Neural cell (in vitro differentiated cells): ENCODE results near the gene ATG7. TPM values are rescaled to one million over a fixed set of nuclear protein-coding genes. Genes with fewer than 3 reads are reported as not detected.
A peak's percentile ranks its signal among the peaks of the same experiment; 100 is the strongest.
"Not testable (repeated sequence)": the region's sequence is repeated elsewhere in the genome, so short reads cannot be mapped to it uniquely, and the experiment has no call there.

ENCODE experiments used
- H2AFZ ChIP-seq: fragments of 200-600, 300-800 bp; sonication (generic), shearing (Covaris generic); 2 replicates; pipeline ENCODE4 v1.6.0; 2014; ENCODE audit warnings: low read depth, mild to moderate bottlenecking, antibody characterized with exemption, low read length, moderate library complexity
- H3F3A ChIP-seq: fragments of 200-600 bp; shearing (Covaris generic); 2 replicates; pipeline ENCODE4 v1.6.1; 2016; ENCODE audit warnings: mild to moderate bottlenecking, moderate library complexity, mixed read lengths, antibody characterized with exemption, low read length; ENCODE audit not compliant: insufficient read depth, poor library complexity, severe bottlenecking
- H3K27ac ChIP-seq: fragments of 200-600, 300-800 bp; sonication (generic), shearing (Covaris generic); 2 replicates; pipeline ENCODE4 v1.5.1; 2014; ENCODE audit warnings: mild to moderate bottlenecking, low read length, moderate library complexity
- H3K27me3 ChIP-seq: fragments of 300-800, 200-600 bp; sonication (generic), shearing (Covaris generic); 2 replicates; pipeline ENCODE4 v1.6.0; 2014; ENCODE audit warnings: mild to moderate bottlenecking, low read depth, low read length, moderate library complexity; ENCODE audit not compliant: insufficient read depth
- H3K36me3 ChIP-seq: fragments of 300-800, 200-600 bp; sonication (generic), shearing (Covaris generic); 2 replicates; pipeline ENCODE4 v1.5.1; 2014; ENCODE audit warnings: mild to moderate bottlenecking, antibody characterized with exemption, low read length, moderate library complexity; ENCODE audit not compliant: insufficient read depth
- H3K4me2 ChIP-seq: fragments of 300-800, 200-600 bp; sonication (generic), shearing (Covaris generic); 2 replicates; pipeline ENCODE4 v1.6.0; 2014; ENCODE audit warnings: mild to moderate bottlenecking, low read length
- H3K4me3 ChIP-seq: fragments of 300-800, 200-600 bp; sonication (generic), shearing (Covaris generic); 2 replicates; pipeline ENCODE4 v1.5.1; 2014; ENCODE audit warnings: mild to moderate bottlenecking, low read length, moderate library complexity
- H3K79me2 ChIP-seq: fragments of 200-600 bp; shearing (Covaris generic); replicated peaks from 2 replicates; pipeline ENCODE4 v1.6.0; 2014; ENCODE audit warnings: mild to moderate bottlenecking, low read length, moderate library complexity; ENCODE audit not compliant: insufficient read depth
- H3K9ac ChIP-seq: fragments of 300-800, 200-600 bp; sonication (generic), shearing (Covaris generic); 2 replicates; pipeline ENCODE4 v1.6.1; 2016; ENCODE audit warnings: mild to moderate bottlenecking, low read length, mixed read lengths
- H3K9me2 ChIP-seq: fragments of 200-600 bp; shearing (Covaris generic); 2 replicates; pipeline ENCODE4 v1.6.1; 2016; ENCODE audit warnings: mild to moderate bottlenecking, low read length, mixed read lengths; ENCODE audit not compliant: insufficient read depth
- H3K9me3 ChIP-seq: fragments of 200-600, 300-800 bp; sonication (generic), shearing (Covaris generic); 2 replicates; pipeline ENCODE4 v1.6.1; 2016; ENCODE audit warnings: mild to moderate bottlenecking, mixed run types, low read length, moderate library complexity, mixed read lengths
- H4K20me1 ChIP-seq: fragments of 200-600 bp; shearing (Covaris generic); 2 replicates; pipeline ENCODE4 v1.6.1; 2016; ENCODE audit warnings: mild to moderate bottlenecking, mixed run types; ENCODE audit not compliant: insufficient read depth
- EP300 ChIP-seq: fragments of 450-650 bp; conservative IDR thresholded peaks from 2 replicates; pipeline ENCODE4 v1.6.1; 2014; ENCODE audit warnings: antibody characterized with exemption, mild to moderate bottlenecking, moderate library complexity; ENCODE audit not compliant: poor library complexity, severe bottlenecking
- EZH2 ChIP-seq: fragments of 200-600, 300-800 bp; shearing (Covaris generic), sonication (generic); IDR thresholded peaks from 2 replicates; pipeline ENCODE4 v1.6.1; 2014; ENCODE audit warnings: antibody characterized with exemption, low read length, borderline replicate concordance, mild to moderate bottlenecking; ENCODE audit not compliant: insufficient read depth, poor library complexity, severe bottlenecking
- MXI1 ChIP-seq: fragments of 450-650 bp; conservative IDR thresholded peaks from 2 replicates; pipeline ENCODE4 v1.6.1; 2014; ENCODE audit warnings: antibody characterized with exemption, mild to moderate bottlenecking; ENCODE audit not compliant: poor library complexity, severe bottlenecking
- POLR2AphosphoS5 ChIP-seq: IDR thresholded peaks from 2 replicates; pipeline ENCODE4 v1.6.1; 2012
- RAD21 ChIP-seq: fragments of 450-650 bp; conservative IDR thresholded peaks from 2 replicates; pipeline ENCODE4 v1.6.1; 2014; ENCODE audit warnings: antibody characterized with exemption, mild to moderate bottlenecking, moderate library complexity
- TAF1 ChIP-seq: IDR thresholded peaks from 2 replicates; pipeline ENCODE4 v1.6.1; 2012; ENCODE audit warnings: low read depth
- polyA plus RNA-seq: library from polyadenylated mRNA; depleted of rRNA; stranded (reverse); fragments of >200 nt; gene quantifications from 2 replicates; pipeline ENCODE4 v1.2.3, GENCODE V29; 2014
- TF ChIP-seq, protein P1 (sequence below): IDR thresholded peaks from 2 replicates; pipeline ENCODE4 v1.6.1; 2012; ENCODE audit warnings: borderline replicate concordance
- TF ChIP-seq, protein P2 (sequence below): fragments of 450-650 bp; IDR thresholded peaks from 2 replicates; pipeline ENCODE4 v1.5.1; 2014; ENCODE audit warnings: antibody characterized with exemption, mild to moderate bottlenecking, moderate library complexity; ENCODE audit not compliant: poor library complexity, severe bottlenecking

The ATG7 gene
- polyA plus RNA-seq, 1 donor from 2014 or later = 28.8 TPM

DNA sequence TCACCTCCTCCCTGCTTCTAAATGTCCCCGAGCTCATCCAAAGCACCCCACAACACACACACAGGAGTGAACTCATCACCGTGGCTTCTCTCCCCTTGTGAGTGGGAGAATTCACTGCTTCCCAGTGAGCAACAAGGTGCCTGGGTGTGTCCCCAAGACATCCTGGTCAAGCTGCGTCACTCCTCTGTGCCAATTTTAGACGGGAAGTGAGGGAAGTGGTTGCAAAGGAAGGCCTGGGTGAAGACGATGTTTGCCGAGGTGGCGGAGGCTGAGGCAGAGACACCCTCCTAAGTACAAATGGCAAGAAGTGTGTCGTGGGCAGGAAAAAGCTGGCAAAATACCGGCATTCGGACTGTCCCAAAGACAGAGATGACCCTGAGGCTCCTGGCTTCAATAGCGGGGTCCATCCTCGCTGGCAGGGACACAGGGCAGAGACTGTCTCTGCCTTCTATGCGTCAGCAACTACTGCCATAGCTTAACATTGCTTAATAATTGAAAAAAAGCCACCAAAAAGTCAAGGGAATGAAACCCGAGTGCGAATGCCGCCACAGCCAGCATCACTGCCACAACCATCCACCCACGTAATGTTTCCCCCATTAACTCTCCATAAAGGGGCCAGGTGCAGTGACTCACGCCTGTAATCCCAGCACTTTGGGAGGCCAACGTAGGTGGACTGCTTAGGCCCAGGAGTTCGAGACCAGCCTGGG, 298.7 kb downstream of the ATG7 start:
- Histone ChIP-seq H3K9ac (no peak overlapping the region), H3K4me2 (no peak overlapping the region), H3K27me3 (no peaks in the 10 kb centered on the region), H3K9me2 (no peaks in the 10 kb centered on the region), H3K9me3 (no peaks in the 10 kb centered on the region), H3F3A (no peaks in the 10 kb centered on the region), H4K20me1 (no peaks in the 10 kb centered on the region), H2AFZ (no peak overlapping the region), H3K4me3 (no peak overlapping the region), H3K27ac (no peak overlapping the region), H3K79me2 (peaks cover 15% of the 10 kb centered on the region), H3K36me3 (peaks cover 4% of the 10 kb centered on the region)
- TF ChIP-seq RAD21 = no peak
- no peak for TF ChIP-seq MXI1

DNA sequence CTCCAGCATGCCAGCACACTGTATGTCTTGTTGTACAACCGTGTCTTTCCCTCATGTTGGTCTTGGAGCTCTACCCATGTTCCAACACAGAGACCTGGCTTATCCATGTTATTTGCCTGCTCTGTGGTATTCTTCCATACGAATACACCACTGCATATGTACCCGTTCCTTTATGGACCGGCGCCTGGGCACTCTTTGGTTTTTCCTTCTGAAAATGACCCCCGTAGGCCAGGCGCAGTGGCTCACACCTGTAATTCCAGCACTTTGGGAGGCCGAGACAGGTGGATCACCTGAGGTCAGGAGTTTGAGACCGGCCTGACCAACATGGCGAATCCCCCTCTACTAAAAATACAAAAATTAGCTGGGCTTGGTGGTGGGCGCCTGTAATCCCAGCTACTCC, 300.5 kb downstream of the ATG7 start:
- H3K36me3 ChIP-seq, H4K20me1 ChIP-seq, H3K9me3 ChIP-seq, H3F3A ChIP-seq, H3K4me2 ChIP-seq, H3K27me3 ChIP-seq, H3K4me3 ChIP-seq, H3K9me2 ChIP-seq, H3K9ac ChIP-seq, H3K27ac ChIP-seq, H2AFZ ChIP-seq: not testable (repeated sequence)
- peaks cover 24% of the 10 kb centered on the region for H3K79me2 ChIP-seq

DNA sequence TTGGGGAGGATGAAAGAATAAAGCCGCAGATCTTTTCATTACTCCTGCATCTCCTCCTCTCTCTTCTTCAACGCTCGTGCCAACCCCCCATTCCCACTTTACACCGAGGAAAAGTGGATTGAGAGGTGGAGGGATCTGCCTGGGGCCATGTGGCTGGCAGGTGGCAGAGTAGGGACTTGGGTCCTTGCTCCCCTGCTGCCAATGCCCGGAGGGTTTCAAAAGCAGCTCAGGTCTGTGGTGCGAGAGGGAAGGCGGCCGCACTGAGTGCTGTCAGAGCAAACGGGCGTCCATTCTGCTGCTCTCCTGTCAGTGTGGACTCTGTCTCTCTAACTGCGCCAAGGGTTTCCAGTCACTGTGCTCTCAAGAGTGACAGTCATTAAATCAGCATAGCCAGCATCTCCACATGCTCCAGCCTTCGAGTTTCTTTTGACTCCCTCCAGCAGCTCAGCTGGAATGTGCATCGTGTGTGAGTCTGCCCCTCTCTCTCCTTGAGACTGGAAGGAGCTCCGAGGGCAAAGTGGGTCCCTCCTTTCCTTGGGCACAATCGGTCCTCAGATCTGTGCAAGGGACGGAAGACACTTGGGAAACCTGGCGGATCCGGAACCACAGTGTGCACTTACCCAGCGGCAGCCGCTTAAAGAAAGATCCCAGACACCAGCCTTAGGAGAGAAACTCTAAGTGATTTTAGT, 302.9 kb downstream of the ATG7 start:
- Histone ChIP-seq H4K20me1 (no peaks in the 10 kb centered on the region), H3K4me3 (no peak overlapping the region), H3K9me3 (no peaks in the 10 kb centered on the region), H3K27me3 (no peaks in the 10 kb centered on the region), H3F3A (no peaks in the 10 kb centered on the region), H3K36me3 (no peaks in the 10 kb centered on the region), H3K9me2 (no peaks in the 10 kb centered on the region), H3K27ac (peak overlapping the region; percentile 83), H3K79me2 (peaks cover 37% of the 10 kb centered on the region), H3K4me2 (no peak overlapping the region), H2AFZ (no peak overlapping the region), H3K9ac (peak overlapping the region; percentile 31)
- TF ChIP-seq, protein P1, sequence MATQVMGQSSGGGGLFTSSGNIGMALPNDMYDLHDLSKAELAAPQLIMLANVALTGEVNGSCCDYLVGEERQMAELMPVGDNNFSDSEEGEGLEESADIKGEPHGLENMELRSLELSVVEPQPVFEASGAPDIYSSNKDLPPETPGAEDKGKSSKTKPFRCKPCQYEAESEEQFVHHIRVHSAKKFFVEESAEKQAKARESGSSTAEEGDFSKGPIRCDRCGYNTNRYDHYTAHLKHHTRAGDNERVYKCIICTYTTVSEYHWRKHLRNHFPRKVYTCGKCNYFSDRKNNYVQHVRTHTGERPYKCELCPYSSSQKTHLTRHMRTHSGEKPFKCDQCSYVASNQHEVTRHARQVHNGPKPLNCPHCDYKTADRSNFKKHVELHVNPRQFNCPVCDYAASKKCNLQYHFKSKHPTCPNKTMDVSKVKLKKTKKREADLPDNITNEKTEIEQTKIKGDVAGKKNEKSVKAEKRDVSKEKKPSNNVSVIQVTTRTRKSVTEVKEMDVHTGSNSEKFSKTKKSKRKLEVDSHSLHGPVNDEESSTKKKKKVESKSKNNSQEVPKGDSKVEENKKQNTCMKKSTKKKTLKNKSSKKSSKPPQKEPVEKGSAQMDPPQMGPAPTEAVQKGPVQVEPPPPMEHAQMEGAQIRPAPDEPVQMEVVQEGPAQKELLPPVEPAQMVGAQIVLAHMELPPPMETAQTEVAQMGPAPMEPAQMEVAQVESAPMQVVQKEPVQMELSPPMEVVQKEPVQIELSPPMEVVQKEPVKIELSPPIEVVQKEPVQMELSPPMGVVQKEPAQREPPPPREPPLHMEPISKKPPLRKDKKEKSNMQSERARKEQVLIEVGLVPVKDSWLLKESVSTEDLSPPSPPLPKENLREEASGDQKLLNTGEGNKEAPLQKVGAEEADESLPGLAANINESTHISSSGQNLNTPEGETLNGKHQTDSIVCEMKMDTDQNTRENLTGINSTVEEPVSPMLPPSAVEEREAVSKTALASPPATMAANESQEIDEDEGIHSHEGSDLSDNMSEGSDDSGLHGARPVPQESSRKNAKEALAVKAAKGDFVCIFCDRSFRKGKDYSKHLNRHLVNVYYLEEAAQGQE = no peak

DNA sequence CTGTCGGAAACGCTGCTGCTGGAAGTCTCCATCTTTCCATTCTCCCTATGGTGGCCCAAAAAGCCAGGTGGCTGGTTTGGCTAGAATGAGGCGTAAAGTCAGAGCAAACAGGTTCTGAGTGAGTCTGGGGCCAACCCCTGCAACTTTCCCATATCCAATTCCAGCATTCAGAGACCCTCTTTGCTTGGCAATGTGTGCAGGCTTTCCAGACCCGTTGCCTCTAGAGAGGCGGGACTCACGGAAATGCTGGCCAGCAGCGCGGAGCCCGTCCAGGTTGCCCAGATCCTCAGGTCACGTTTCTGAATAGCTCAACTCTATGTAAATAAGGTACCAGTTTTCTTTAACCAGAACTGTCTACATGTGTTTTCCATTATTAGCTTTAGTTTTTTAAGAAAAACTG, 303.5 kb downstream of the ATG7 start:
- no peaks in the 10 kb centered on the region for H3F3A ChIP-seq
- no peaks in the 10 kb centered on the region for H4K20me1 ChIP-seq
- no peaks in the 10 kb centered on the region for H3K27me3 ChIP-seq
- H3K9ac ChIP-seq = no peak overlapping the region
- no peaks in the 10 kb centered on the region for H3K36me3 ChIP-seq
- no peak overlapping the region for H3K4me2 ChIP-seq
- no peak overlapping the region for H2AFZ ChIP-seq
- H3K79me2 ChIP-seq = peaks cover 39% of the 10 kb centered on the region
- no peaks in the 10 kb centered on the region for H3K9me3 ChIP-seq
- no peak overlapping the region for H3K27ac ChIP-seq
- H3K9me2 ChIP-seq = no peaks in the 10 kb centered on the region
- no peak overlapping the region for H3K4me3 ChIP-seq
- TF ChIP-seq EP300 (no peak), RAD21 (no peak), TAF1 (no peak), MXI1 (no peak), EZH2 (no peak), POLR2AphosphoS5 (no peak)
- TF ChIP-seq, protein P1 = no peak
- TF ChIP-seq, protein P2, sequence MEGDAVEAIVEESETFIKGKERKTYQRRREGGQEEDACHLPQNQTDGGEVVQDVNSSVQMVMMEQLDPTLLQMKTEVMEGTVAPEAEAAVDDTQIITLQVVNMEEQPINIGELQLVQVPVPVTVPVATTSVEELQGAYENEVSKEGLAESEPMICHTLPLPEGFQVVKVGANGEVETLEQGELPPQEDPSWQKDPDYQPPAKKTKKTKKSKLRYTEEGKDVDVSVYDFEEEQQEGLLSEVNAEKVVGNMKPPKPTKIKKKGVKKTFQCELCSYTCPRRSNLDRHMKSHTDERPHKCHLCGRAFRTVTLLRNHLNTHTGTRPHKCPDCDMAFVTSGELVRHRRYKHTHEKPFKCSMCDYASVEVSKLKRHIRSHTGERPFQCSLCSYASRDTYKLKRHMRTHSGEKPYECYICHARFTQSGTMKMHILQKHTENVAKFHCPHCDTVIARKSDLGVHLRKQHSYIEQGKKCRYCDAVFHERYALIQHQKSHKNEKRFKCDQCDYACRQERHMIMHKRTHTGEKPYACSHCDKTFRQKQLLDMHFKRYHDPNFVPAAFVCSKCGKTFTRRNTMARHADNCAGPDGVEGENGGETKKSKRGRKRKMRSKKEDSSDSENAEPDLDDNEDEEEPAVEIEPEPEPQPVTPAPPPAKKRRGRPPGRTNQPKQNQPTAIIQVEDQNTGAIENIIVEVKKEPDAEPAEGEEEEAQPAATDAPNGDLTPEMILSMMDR = no peak
